HFFc6 (cell line): ENCODE data around the gene ZNRF3. TPM values are rescaled to one million over a fixed set of nuclear protein-coding genes. Genes with fewer than 3 reads are reported as not detected.

Source experiments
- DNase-seq: peaks from one replicate; pipeline ENCODE4 v3.0.0-alpha.2; 2018
- H3K27ac Mint-ChIP-seq: 2 replicates; pipeline ENCODE4 v1.8.0; 2020; ENCODE audit warnings: mild to moderate bottlenecking, mixed read lengths
- H3K27me3 Mint-ChIP-seq: 2 replicates; pipeline ENCODE4 v1.8.0; 2021; ENCODE audit warnings: mild to moderate bottlenecking, moderate library complexity, mixed read lengths; ENCODE audit not compliant: insufficient read depth
- H3K36me3 Mint-ChIP-seq: 2 replicates; pipeline ENCODE4 v1.8.0; 2021; ENCODE audit warnings: low read depth, mixed read lengths
- H3K4me1 Mint-ChIP-seq: 2 replicates; pipeline ENCODE4 v1.8.0; 2020; ENCODE audit warnings: low read depth, mixed read lengths
- H3K4me3 Mint-ChIP-seq: 2 replicates; pipeline ENCODE4 v1.8.0; 2020; ENCODE audit warnings: mild to moderate bottlenecking, moderate library complexity, mixed read lengths
- H3K9me3 Mint-ChIP-seq: 2 replicates; pipeline ENCODE4 v1.8.0; 2020; ENCODE audit warnings: mild to moderate bottlenecking, mixed read lengths
- CTCF ChIP-seq: fragments of 200-600 bp; sonication (generic); IDR thresholded peaks from 2 replicates; pipeline ENCODE4 v1.5.0; 2021; ENCODE audit warnings: antibody characterized with exemption, mild to moderate bottlenecking
- total RNA-seq, 6 experiments: library from RNA; stranded (reverse); fragmentation: NEBNext Ultra II Directional; extraction: Animal tissue kit (Norgen Biotek cat#: 25700); gene quantifications; 2 replicates in 1 of 6; 3 replicates in 5 of 6; pipeline ENCODE4 v1.2.3, GENCODE V29; 2021

ZNRF3 gene
- total RNA-seq, 6 experiments from 2014 or later = 3.3 to 4.7 (median 3.6) TPM

DNA sequence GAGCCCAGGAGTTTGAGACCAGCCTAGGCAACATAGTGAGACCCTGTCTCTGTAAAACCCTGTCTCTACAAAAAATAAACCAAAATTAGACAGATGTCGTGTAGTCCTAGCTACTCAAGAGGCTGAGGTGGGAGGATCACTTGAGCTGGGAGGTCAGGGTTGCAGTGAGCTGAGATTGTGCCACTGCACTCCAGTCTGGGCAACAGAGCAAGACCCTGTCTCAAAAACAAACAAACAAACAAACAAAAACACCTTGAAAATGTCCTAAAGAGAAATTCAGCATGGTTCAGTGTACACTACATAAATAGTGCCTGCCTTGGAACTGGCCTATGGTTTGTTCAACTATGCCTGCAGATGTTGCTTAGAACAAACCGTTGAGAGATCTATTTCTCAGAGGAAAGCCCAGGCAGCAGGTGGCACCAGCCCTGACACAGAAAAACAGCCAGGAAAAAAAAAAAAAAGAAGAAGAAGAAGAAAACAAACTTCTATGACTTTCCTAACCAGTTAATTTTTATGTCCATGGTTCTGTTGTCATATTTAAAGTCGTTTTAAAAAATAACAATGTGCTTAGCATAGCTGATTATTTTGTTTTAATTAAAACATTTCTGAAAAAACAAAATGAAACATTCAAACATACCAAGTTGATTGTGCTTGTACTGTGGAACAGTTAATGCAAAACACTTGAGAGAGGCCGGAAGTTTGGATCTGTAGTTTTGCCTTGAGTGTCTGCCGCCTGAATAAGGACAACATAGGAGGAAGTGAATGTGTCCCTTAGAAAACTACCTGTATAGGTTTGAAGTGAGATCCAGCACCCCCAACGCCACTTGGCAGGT, 194.9 kb downstream of the ZNRF3 start:
- no peaks in the 10 kb centered on the region for H3K9me3 Mint-ChIP-seq
- no peaks in the 10 kb centered on the region for H3K36me3 Mint-ChIP-seq
- no peak for DNase-seq
- peaks cover under 1% of the 10 kb centered on the region for H3K4me1 Mint-ChIP-seq
- H3K27ac Mint-ChIP-seq = no peak overlapping the region
- peaks cover 32% of the 10 kb centered on the region for H3K27me3 Mint-ChIP-seq
- no peak for TF ChIP-seq CTCF
- H3K4me3 Mint-ChIP-seq = no peak overlapping the region

DNA sequence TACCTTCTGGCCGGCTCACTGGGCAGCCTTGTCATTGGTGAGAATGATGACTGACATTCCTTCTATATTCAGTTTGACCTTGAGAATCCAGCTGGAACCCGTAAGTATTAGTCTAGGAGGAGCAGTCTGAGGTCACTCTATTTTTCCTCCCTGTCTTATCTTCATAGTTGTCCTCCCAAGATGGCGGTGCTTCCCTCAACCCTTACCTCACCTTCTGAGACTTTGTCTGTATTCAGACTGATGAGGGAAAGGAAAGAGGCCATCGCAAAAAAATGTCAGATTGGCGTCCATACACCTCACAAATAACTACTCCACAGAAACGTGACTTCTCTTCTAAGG, 195.5 kb downstream of the ZNRF3 start:
- no peak for TF ChIP-seq CTCF
- DNase-seq = no peak
- H3K4me1 Mint-ChIP-seq = peaks cover 7% of the 10 kb centered on the region
- H3K36me3 Mint-ChIP-seq = no peaks in the 10 kb centered on the region
- H3K4me3 Mint-ChIP-seq = no peak overlapping the region
- H3K9me3 Mint-ChIP-seq = no peaks in the 10 kb centered on the region
- H3K27ac Mint-ChIP-seq = no peak overlapping the region
- peaks cover 32% of the 10 kb centered on the region for H3K27me3 Mint-ChIP-seq

- Mint-ChIP-seq H3K4me3 (no peak overlapping the region), H3K27me3 (peaks cover 29% of the 10 kb centered on the region), H3K4me1 (peaks cover 12% of the 10 kb centered on the region), H3K36me3 (no peaks in the 10 kb centered on the region), H3K9me3 (no peaks in the 10 kb centered on the region), H3K27ac (no peak overlapping the region)
- no peak for DNase-seq
- TF ChIP-seq CTCF = no peak
Observed at GRCh38 chr22:29079218-29079901, 196.0 kb downstream of the ZNRF3 start.

GRCh38 chr22:29080106-29080975, 197.0 kb downstream of the ZNRF3 start:
- no peaks in the 10 kb centered on the region for H3K36me3 Mint-ChIP-seq
- no peak overlapping the region for H3K4me3 Mint-ChIP-seq
- H3K27ac Mint-ChIP-seq = no peak overlapping the region
- peaks cover 23% of the 10 kb centered on the region for H3K27me3 Mint-ChIP-seq
- TF ChIP-seq CTCF = no peak
- DNase-seq = peak; percentile 9
- H3K9me3 Mint-ChIP-seq = no peaks in the 10 kb centered on the region
- H3K4me1 Mint-ChIP-seq = peaks cover 16% of the 10 kb centered on the region

GRCh38 chr22:29081517-29082236, 198.3 kb downstream of the ZNRF3 start:
- Mint-ChIP-seq H3K27me3 (peaks cover 24% of the 10 kb centered on the region), H3K4me1 (peaks cover 16% of the 10 kb centered on the region), H3K9me3 (no peaks in the 10 kb centered on the region), H3K36me3 (no peaks in the 10 kb centered on the region), H3K4me3 (no peak overlapping the region), H3K27ac (no peak overlapping the region)
- TF ChIP-seq CTCF = no peak
- no peak for DNase-seq
